ENCODE data around the gene MGAT1.
"Not testable (repeated sequence)": the region's sequence is repeated elsewhere in the genome, so short reads cannot be mapped to it uniquely, and the experiment has no call there.

Gene MGAT1

GRCh38 chr5:180785121-180785781 is 17.4 kb downstream of the MGAT1 start:
- no peak for DNase-seq (ENCODE audit: low spot score)

DNA sequence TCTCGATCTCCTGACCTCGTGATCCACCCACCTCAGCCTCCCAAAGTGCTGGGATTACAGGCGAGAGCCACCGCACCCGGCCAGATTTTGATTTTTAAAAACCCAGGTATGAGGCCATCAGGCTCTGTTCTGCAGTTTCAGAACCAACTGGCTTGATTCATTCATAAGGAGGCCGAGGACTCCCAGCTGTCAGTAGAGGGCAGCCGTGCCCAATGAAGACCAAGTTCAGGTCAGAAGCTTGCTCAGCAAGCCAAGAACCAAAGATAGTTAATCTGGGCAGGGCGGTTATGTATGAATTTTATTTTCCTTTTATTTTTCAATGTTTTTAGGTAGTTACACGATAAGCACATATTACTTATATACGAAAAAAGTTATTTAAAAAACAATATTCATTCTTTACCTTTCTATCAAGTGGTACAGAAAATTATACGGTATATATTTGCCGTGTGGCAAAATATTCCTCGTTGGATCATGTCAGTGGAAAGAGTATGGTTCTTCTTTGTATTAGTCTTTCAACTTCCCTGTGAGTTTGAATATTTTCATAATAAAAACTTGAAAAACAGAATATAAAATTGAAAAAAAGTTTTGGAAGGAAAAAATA is 18.0 kb downstream of the MGAT1 start:
- DNase-seq (ENCODE audit: low spot score) = peak; percentile 89

DNA sequence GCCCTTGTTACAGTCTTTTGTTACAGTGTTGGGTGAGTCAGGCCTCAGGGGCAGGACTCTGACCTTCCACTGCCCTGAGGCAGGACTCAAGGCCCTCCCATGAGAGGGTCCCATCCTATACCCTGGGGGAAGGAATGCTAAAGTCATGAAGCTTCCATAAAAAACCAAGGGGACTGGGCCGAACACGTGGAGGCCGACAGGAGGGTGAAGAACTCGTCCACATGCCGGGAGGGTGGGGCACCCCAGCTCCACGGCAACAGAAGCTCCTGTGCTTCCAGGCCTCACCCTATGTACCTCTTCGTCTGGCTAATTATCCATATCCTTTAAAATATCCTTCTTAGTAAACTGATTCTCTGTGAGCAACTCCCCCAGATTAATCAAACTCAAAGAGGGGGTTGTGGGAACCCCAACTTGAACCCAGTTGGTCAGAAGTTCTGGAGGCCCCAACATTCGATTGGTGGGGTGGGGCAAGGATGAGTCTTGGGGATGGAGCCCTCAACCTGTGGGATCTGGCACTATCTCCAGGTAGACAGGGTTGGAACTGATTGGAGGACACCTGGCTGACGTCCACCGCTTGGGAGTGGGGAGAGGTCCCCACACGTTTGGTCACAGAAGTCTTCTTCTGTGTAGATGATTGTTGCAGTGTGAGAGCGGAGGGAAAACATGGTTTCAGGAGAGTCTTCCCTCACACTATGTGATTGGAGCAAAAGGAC is 19.1 kb downstream of the MGAT1 start:
- DNase-seq (ENCODE audit: low spot score) = no peak

GRCh38 chr5:180782748-180783147 is 19.9 kb downstream of the MGAT1 start:
- peak; percentile 47 for DNase-seq (ENCODE audit: low spot score)

GRCh38 chr5:180781900-180782326 is 20.7 kb downstream of the MGAT1 start:
- DNase-seq (ENCODE audit: low spot score) = peak; percentile 73

DNA sequence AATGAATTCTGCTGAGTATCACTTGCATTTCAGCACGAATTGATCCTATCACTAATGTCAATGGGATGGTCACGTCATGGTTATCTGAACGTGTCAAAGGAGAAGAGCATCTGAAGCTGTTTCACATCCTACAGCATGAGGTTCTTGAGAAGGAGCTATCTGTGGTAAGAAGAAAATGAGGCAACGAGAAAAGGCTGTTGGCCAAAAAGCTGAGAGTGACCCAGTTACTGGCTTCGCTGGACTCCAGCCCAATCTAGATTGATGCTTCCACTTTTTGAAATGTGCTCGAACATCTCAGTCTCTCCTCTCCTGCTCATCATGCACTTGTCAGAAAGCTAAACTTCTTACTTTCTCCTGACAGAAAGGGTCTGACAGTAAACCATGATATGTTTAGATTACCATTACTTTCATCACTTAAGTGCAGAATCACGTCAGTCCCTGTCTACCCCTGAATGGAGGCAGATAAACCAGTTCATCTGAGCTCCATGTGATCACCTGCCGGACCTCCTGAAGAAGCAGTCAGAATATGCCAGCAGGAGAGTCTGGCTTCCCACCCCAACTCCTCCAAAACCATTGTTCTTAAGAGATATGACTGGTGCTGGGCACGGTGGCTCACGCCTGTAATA is 22.5 kb downstream of the MGAT1 start:
- no peak for DNase-seq (ENCODE audit: low spot score)

GRCh38 chr5:180777475-180777874 is 25.1 kb downstream of the MGAT1 start:
- DNase-seq (ENCODE audit: low spot score) = no peak

DNA sequence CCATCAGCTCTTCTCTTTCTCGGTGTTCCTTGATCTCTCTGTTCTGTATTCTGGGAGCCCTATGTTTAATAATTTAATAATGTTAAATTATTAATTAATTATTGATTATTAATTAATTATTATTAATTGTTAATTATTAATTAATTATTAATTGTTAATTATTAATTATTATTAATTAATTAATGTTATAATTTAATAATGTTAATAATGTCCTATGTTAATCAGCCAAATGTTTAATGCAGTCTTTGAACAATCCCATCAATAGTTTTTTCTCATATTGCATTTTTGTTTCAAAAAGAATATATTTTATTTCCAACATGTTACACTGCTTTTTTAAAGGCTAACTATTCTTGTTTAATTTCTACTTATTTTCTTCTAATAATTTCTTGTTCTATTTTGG is 26.2 kb downstream of the MGAT1 start:
- no peak for DNase-seq (ENCODE audit: low spot score)

DNA sequence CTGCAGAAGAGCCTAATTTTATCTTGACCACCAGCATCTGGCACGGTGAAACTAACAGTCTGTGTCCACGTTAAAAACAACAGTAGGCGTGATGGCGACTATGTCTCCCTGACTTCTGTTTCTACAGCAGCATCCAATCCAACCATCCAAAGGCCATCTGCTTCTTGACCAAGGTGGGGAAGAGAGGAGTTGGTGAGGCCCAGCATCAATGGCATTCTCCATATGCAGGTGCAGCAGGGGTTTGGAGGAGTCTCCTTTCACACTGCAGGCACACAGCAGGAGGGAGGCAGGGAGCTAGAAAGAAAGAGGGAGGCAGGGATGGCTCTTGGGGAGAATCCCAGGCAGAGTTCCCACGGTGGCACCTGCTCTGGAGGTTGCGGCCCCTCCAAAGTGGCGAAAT is 27.0 kb downstream of the MGAT1 start:
- no peak for DNase-seq (ENCODE audit: low spot score)

GRCh38 chr5:180771839-180772238 is 30.8 kb downstream of the MGAT1 start:
- DNase-seq (ENCODE audit: low spot score) = no peak

DNA sequence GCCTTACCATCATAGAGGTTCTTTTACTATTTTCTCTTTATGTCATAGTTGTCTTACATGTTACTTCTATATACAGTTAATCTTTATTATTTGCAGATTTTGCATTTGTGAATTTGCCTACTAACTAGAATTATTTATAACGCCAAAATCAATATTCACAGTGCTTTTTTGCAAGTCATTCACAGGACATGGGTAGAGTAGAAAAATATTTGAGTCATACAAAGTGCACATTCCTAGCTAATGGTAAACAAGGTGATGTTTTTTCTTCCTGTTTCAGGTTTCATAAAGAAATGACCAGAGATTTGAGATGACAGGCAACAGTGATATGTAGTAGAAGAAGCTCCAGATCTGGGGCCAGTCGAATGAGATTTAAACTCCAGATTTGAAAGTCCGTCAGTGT is 32.8 kb downstream of the MGAT1 start:
- DNase-seq (ENCODE audit: low spot score) = no peak

- DNase-seq (ENCODE audit: low spot score) = no peak
These were observed 47.0 kb downstream of the MGAT1 start for GRCh38 chr5:180755601-180756000.

- DNase-seq (ENCODE audit: low spot score) = no peak
These were observed 58.4 kb downstream of the MGAT1 start for GRCh38 chr5:180744253-180744652.

GRCh38 chr5:180742727-180743126 is 59.9 kb downstream of the MGAT1 start:
- DNase-seq (ENCODE audit: low spot score) = no peak

- DNase-seq (ENCODE audit: low spot score) = not testable (repeated sequence)
These were observed 61.7 kb downstream of the MGAT1 start for GRCh38 chr5:180740953-180741352.

- DNase-seq (ENCODE audit: low spot score) = no peak
These were observed 62.6 kb downstream of the MGAT1 start, which contains the start of gene OR2Y1 for GRCh38 chr5:180739958-180740357. OR2Y1 (minus strand) TSS chr5:180740058; CDS start chr5:180740058, 0 bp downstream.

DNA sequence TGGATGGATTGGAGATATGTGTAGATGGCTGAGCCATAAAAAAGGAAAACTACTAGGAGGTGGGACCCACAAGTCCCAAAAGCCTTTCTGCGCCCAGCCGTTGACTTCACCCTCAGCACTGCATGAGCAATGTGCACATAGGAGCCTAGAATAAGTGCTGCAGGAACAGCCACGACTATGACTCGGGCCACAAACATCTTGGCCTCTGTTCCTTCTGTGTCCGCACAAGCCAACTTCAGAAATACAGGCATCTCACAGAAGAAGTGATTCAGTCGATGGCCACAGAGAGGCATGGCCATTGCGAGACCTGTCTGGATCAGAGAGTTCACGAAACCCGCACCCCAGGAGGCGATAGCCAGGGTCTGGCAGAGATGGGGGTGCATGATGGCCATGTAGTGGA is 63.3 kb downstream of the MGAT1 start:
- no peak for DNase-seq (ENCODE audit: low spot score)

- DNase-seq (ENCODE audit: low spot score) = no peak
These were observed 66.1 kb downstream of the MGAT1 start for GRCh38 chr5:180736536-180736935.

Data from hematopoietic multipotent progenitor cell treated with erythropoietin and hydrocortisone succinate and interleukin-3 and kit ligand, for 15 days (in vitro differentiated cells).